CD4-positive, CD25-positive, alpha-beta regulatory T cell (primary cell): ENCODE data around the gene INPP1. TPM values are rescaled to one million over a fixed set of nuclear protein-coding genes. Genes with fewer than 3 reads are reported as not detected.

Experiments
- ATAC-seq, 2 donors: fragments of 150-1000 bp; cut with Tn5 transposase; one replicate each; pipeline ENCODE4 v1.10.0; 2021; ENCODE audit warnings: low read depth in 2 of 2, moderate number of reproducible peaks in 2 of 2, moderate library complexity in 1 of 2
- DNase-seq, 3 donors: peaks; one replicate each; pipeline versions ENCODE4 v3.0.0 to v3.0.0-alpha.2; 2012 to 2022; ENCODE audit warnings: mixed read lengths in 1 of 3
- H3K27ac ChIP-seq: one replicate; pipeline ENCODE4 v1.7.0; 2013; ENCODE audit warnings: mild to moderate bottlenecking, low read length; ENCODE audit not compliant: insufficient read depth, poor library complexity, severe bottlenecking
- H3K27me3 ChIP-seq: one replicate; pipeline ENCODE4 v1.7.0; 2013; ENCODE audit warnings: low read length; ENCODE audit not compliant: control insufficient read depth, insufficient read depth
- H3K36me3 ChIP-seq: one replicate; pipeline ENCODE4 v1.7.0; 2013; ENCODE audit warnings: mild to moderate bottlenecking, low read length, moderate library complexity; ENCODE audit not compliant: control insufficient read depth, insufficient read depth
- H3K4me1 ChIP-seq: 2 replicates; pipeline ENCODE4 v1.7.0; 2013; ENCODE audit warnings: mild to moderate bottlenecking, low read length; ENCODE audit not compliant: insufficient read depth, control insufficient read depth, poor library complexity, severe bottlenecking
- H3K4me3 ChIP-seq: one replicate; pipeline ENCODE4 v1.7.0; 2013; ENCODE audit warnings: low read depth, mild to moderate bottlenecking, low read length, moderate library complexity
- H3K9me3 ChIP-seq, 2 experiments: 1 replicate in 1 of 2; 2 replicates in 1 of 2; pipeline ENCODE4 v1.7.0; 2013; ENCODE audit warnings: low read length in 2 of 2, mild to moderate bottlenecking in 1 of 2, moderate library complexity in 1 of 2; ENCODE audit not compliant: control insufficient read depth in 2 of 2
- H3K27ac Mint-ChIP-seq, 3 donors: one replicate each; pipeline ENCODE4 v1.8.0; 2020 to 2022; ENCODE audit warnings: mild to moderate bottlenecking in 3 of 3, mixed read lengths in 3 of 3, moderate library complexity in 2 of 3
- H3K27me3 Mint-ChIP-seq: one replicate; pipeline ENCODE4 v1.8.0; 2022; ENCODE audit warnings: mild to moderate bottlenecking, mixed read lengths
- H3K36me3 Mint-ChIP-seq: one replicate; pipeline ENCODE4 v1.8.0; 2020; ENCODE audit warnings: mixed read lengths
- H3K4me1 Mint-ChIP-seq, 4 donors: one replicate each; pipeline ENCODE4 v1.8.0; 2020 to 2022; ENCODE audit warnings: mixed read lengths in 4 of 4, mild to moderate bottlenecking in 1 of 4
- H3K4me3 Mint-ChIP-seq, 4 donors: one replicate each; pipeline ENCODE4 v1.8.0; 2020 to 2022; ENCODE audit warnings: mild to moderate bottlenecking in 4 of 4, mixed read lengths in 4 of 4, moderate library complexity in 3 of 4
- H3K9me3 Mint-ChIP-seq, 7 donors: one replicate each; pipeline ENCODE4 v1.8.0; 2020 to 2022; ENCODE audit warnings: mixed read lengths in 7 of 7, mild to moderate bottlenecking in 3 of 7, moderate library complexity in 2 of 7
- polyA plus RNA-seq, 4 donors: library from polyadenylated mRNA; unstranded; fragments of 300-500 nt; fragmentation: Illumina TruSeq; gene quantifications; one replicate each; pipeline ENCODE4 v1.2.3, GENCODE V29; 2021
- total RNA-seq: library from RNA; stranded (reverse); gene quantifications from one replicate; pipeline ENCODE4 v1.2.3, GENCODE V29; 2022

Gene INPP1
- total and polyA plus RNA-seq, 5 donors from 2014 or later, result 5.3 to 13.5 (median 13.1) TPM

- Mint-ChIP-seq H3K4me3 (peak overlapping the region; percentile 89 to 94 (median 92)), H3K4me1 (peaks cover 11 to 26% (median 19%) of the 10 kb centered on the region in 4 donors), H3K27me3 (peaks cover 21% of the 10 kb centered on the region), H3K36me3 (no peaks in the 10 kb centered on the region), H3K9me3 (no peaks in the 10 kb centered on the region), H3K27ac (peak overlapping the region; percentile 60 to 91 (median 87))
- DNase-seq (peak in 1 of 3 donors; percentile 53), ATAC-seq (peak; percentile 25 to 46)
- H3K27ac ChIP-seq, result no peak overlapping the region
- H3K9me3 ChIP-seq, result no peaks in the 10 kb centered on the region
- H3K4me3 ChIP-seq, result peak overlapping the region; percentile 61
- peaks cover 10% of the 10 kb centered on the region for H3K4me1 ChIP-seq
- no peaks in the 10 kb centered on the region for H3K27me3 ChIP-seq
- no peaks in the 10 kb centered on the region for H3K36me3 ChIP-seq
Measured at GRCh38 chr2:190343089-190343535, 277 bp upstream of the INPP1 start.

- H3K27ac ChIP-seq, result no peak overlapping the region
- H3K9me3 ChIP-seq, result no peaks in the 10 kb centered on the region
- DNase-seq (peak in 1 of 3 donors; percentile 38), ATAC-seq (peak; percentile 11 to 15)
- Mint-ChIP-seq H3K9me3 (no peaks in the 10 kb centered on the region), H3K36me3 (no peaks in the 10 kb centered on the region), H3K4me1 (peaks cover 11 to 26% (median 19%) of the 10 kb centered on the region in 4 donors), H3K4me3 (peak overlapping the region; percentile 88 to 97 (median 90)), H3K27ac (peak overlapping the region in 2 of 3 donors; percentile 45 to 83), H3K27me3 (peaks cover 17% of the 10 kb centered on the region)
- no peaks in the 10 kb centered on the region for H3K36me3 ChIP-seq
- H3K27me3 ChIP-seq, result no peaks in the 10 kb centered on the region
- H3K4me1 ChIP-seq, result peaks cover 10% of the 10 kb centered on the region
- H3K4me3 ChIP-seq, result peak overlapping the region; percentile 86
Measured at GRCh38 chr2:190344276-190344827, 963 bp downstream of the INPP1 start.

GRCh38 chr2:190350371-190350770 lies 7.0 kb downstream of the INPP1 start:
- H3K27ac Mint-ChIP-seq, result no peak overlapping the region
- no peak overlapping the region for H3K27ac ChIP-seq

GRCh38 chr2:190351955-190352354 lies 8.6 kb downstream of the INPP1 start:
- Mint-ChIP-seq H3K4me1 (peaks cover 4 to 10% (median 8%) of the 10 kb centered on the region in 4 donors), H3K4me3 (no peak overlapping the region), H3K27ac (no peak overlapping the region), H3K27me3 (no peaks in the 10 kb centered on the region), H3K9me3 (no peaks in the 10 kb centered on the region), H3K36me3 (no peaks in the 10 kb centered on the region)
- Histone ChIP-seq H3K9me3 (no peaks in the 10 kb centered on the region), H3K27me3 (no peaks in the 10 kb centered on the region), H3K36me3 (no peaks in the 10 kb centered on the region), H3K4me3 (no peak overlapping the region), H3K27ac (no peak overlapping the region), H3K4me1 (peaks cover 10% of the 10 kb centered on the region)
- ATAC-seq (no peak), DNase-seq (no peak)

More at GRCh38 chr2:190350371-190350770, 7.0 kb downstream of the INPP1 start:
- no peak overlapping the region for H3K4me3 ChIP-seq
- no peaks in the 10 kb centered on the region for H3K9me3 ChIP-seq
- Mint-ChIP-seq H3K4me3 (no peak overlapping the region), H3K27me3 (no peaks in the 10 kb centered on the region), H3K9me3 (no peaks in the 10 kb centered on the region), H3K36me3 (no peaks in the 10 kb centered on the region), H3K4me1 (peaks cover 4 to 12% (median 8%) of the 10 kb centered on the region in 4 donors)
- H3K4me1 ChIP-seq, result peaks cover 10% of the 10 kb centered on the region
- no peak for DNase-seq
- no peak for ATAC-seq
- no peaks in the 10 kb centered on the region for H3K36me3 ChIP-seq
- H3K27me3 ChIP-seq, result no peaks in the 10 kb centered on the region

- Mint-ChIP-seq H3K27me3 (no peaks in the 10 kb centered on the region), H3K9me3 (no peaks in the 10 kb centered on the region)
Measured at GRCh38 chr2:190352668-190353536, 9.5 kb downstream of the INPP1 start.

GRCh38 chr2:190353537-190353899 lies 10.1 kb downstream of the INPP1 start:
- ATAC-seq (no peak), DNase-seq (no peak)
- Mint-ChIP-seq H3K36me3 (no peaks in the 10 kb centered on the region), H3K4me3 (no peak overlapping the region), H3K9me3 (no peaks in the 10 kb centered on the region), H3K4me1 (peaks cover 4 to 11% (median 8%) of the 10 kb centered on the region in 4 donors), H3K27me3 (no peaks in the 10 kb centered on the region), H3K27ac (peak overlapping the region in 1 of 3 donors; percentile 59)
- no peak overlapping the region for H3K4me3 ChIP-seq
- peaks cover 10% of the 10 kb centered on the region for H3K4me1 ChIP-seq
- no peaks in the 10 kb centered on the region for H3K27me3 ChIP-seq
- peak overlapping the region; percentile 8 for H3K27ac ChIP-seq
- H3K9me3 ChIP-seq, result no peaks in the 10 kb centered on the region
- no peaks in the 10 kb centered on the region for H3K36me3 ChIP-seq

More at GRCh38 chr2:190352668-190353536, 9.5 kb downstream of the INPP1 start:
- Mint-ChIP-seq H3K4me1 (peaks cover 4 to 10% (median 8%) of the 10 kb centered on the region in 4 donors), H3K36me3 (no peaks in the 10 kb centered on the region), H3K27ac (peak overlapping the region in 1 of 3 donors; percentile 59), H3K4me3 (peak overlapping the region in 1 of 4 donors; percentile 27)
- no peak for ATAC-seq
- Histone ChIP-seq H3K4me1 (peaks cover 10% of the 10 kb centered on the region), H3K9me3 (no peaks in the 10 kb centered on the region), H3K4me3 (no peak overlapping the region), H3K27ac (peak overlapping the region; percentile 8), H3K36me3 (no peaks in the 10 kb centered on the region), H3K27me3 (no peaks in the 10 kb centered on the region)
- DNase-seq, result peak in 1 of 3 donors; percentile 14

GRCh38 chr2:190354003-190354690 lies 10.8 kb downstream of the INPP1 start:
- Histone ChIP-seq H3K4me3 (no peak overlapping the region), H3K9me3 (no peaks in the 10 kb centered on the region), H3K27ac (no peak overlapping the region), H3K4me1 (peaks cover 10% of the 10 kb centered on the region), H3K36me3 (no peaks in the 10 kb centered on the region), H3K27me3 (no peaks in the 10 kb centered on the region)
- Mint-ChIP-seq H3K9me3 (no peaks in the 10 kb centered on the region), H3K36me3 (no peaks in the 10 kb centered on the region), H3K27me3 (no peaks in the 10 kb centered on the region), H3K4me1 (peaks cover 4 to 18% (median 11%) of the 10 kb centered on the region in 4 donors), H3K27ac (peak overlapping the region in 1 of 3 donors; percentile 65), H3K4me3 (peak overlapping the region in 1 of 4 donors; percentile 3)
- ATAC-seq, result no peak
- DNase-seq, result no peak
